DND-41 (cell line): ENCODE data around the gene NAPB.

Source experiments
- ATAC-seq: fragments of 200-7000 bp; cut with Tn5 transposase; 3 replicates; pipeline ENCODE4 v1.9.1; 2021; ENCODE audit warnings: low read depth; ENCODE audit not compliant: insufficient read depth
- DNase-seq: peaks from one replicate; pipeline ENCODE4 v3.0.0-alpha.2; 2020
- H2AFZ ChIP-seq: 2 replicates; pipeline ENCODE4 v1.6.0; 2012; ENCODE audit warnings: low read depth, low read length
- H3K27ac ChIP-seq: 2 replicates; pipeline ENCODE4 v1.5.1; 2012; ENCODE audit warnings: low read length, inconsistent platforms
- H3K27me3 ChIP-seq: fragments of 200-600 bp; sonication (generic); 2 replicates; pipeline ENCODE4 v1.6.0; 2012; ENCODE audit warnings: low read length, mild to moderate bottlenecking, inconsistent platforms; ENCODE audit not compliant: insufficient read depth, poor library complexity
- H3K36me3 ChIP-seq: 2 replicates; pipeline ENCODE4 v1.5.1; 2012; ENCODE audit warnings: low read length, inconsistent platforms; ENCODE audit not compliant: insufficient read depth
- H3K4me1 ChIP-seq: 2 replicates; pipeline ENCODE4 v1.5.1; 2012; ENCODE audit warnings: mild to moderate bottlenecking, low read length; ENCODE audit not compliant: insufficient read depth
- H3K4me2 ChIP-seq: 2 replicates; pipeline ENCODE4 v1.6.0; 2012; ENCODE audit warnings: mild to moderate bottlenecking, moderate library complexity, low read length, inconsistent platforms; ENCODE audit not compliant: insufficient read depth
- H3K4me3 ChIP-seq, 2 experiments: fragments of 200-600 bp in 1 of 2; shearing (Covaris generic) in 1 of 2; 2 replicates each; pipeline ENCODE4 v1.5.1; 2012 to 2016; ENCODE audit warnings: inconsistent platforms in 2 of 2, low read length in 2 of 2, mild to moderate bottlenecking in 2 of 2, low read depth in 1 of 2, moderate library complexity in 1 of 2
- H3K79me2 ChIP-seq: 2 replicates; pipeline ENCODE4 v1.6.0; 2012; ENCODE audit warnings: low read length, inconsistent platforms; ENCODE audit not compliant: insufficient read depth
- H3K9ac ChIP-seq: 2 replicates; pipeline ENCODE4 v1.6.0; 2012; ENCODE audit warnings: low read depth, mild to moderate bottlenecking, inconsistent platforms, low read length, moderate library complexity
- H3K9me3 ChIP-seq: 2 replicates; pipeline ENCODE4 v1.5.1; 2012; ENCODE audit warnings: low read length, moderate library complexity, mild to moderate bottlenecking, inconsistent platforms; ENCODE audit not compliant: insufficient read depth, severe bottlenecking
- H4K20me1 ChIP-seq: 2 replicates; pipeline ENCODE4 v1.6.0; 2012; ENCODE audit warnings: low read length; ENCODE audit not compliant: insufficient read depth
- CTCF ChIP-seq: IDR thresholded peaks from 2 replicates; pipeline ENCODE4 v1.5.1; 2012; ENCODE audit warnings: borderline replicate concordance, low read length, moderate library complexity, mild to moderate bottlenecking; ENCODE audit not compliant: poor library complexity, severe bottlenecking; ENCODE audit errors: extremely low read depth
- EZH2 ChIP-seq: IDR thresholded peaks from 3 replicates; pipeline ENCODE4 v1.6.1; 2012; ENCODE audit warnings: borderline replicate concordance, low read depth, mild to moderate bottlenecking, moderate library complexity, low read length, inconsistent platforms; ENCODE audit not compliant: severe bottlenecking

Gene NAPB

GRCh38 chr20:23397961-23398360 lies 23.3 kb downstream of the NAPB start:
- H3K4me1 ChIP-seq = no peaks in the 10 kb centered on the region
- H3K36me3 ChIP-seq = peaks cover 40% of the 10 kb centered on the region
- no peak overlapping the region for H3K4me3 ChIP-seq
- H3K9ac ChIP-seq = no peak overlapping the region
- H3K79me2 ChIP-seq = peaks cover 10% of the 10 kb centered on the region
- no peaks in the 10 kb centered on the region for H3K9me3 ChIP-seq
- peaks cover 9% of the 10 kb centered on the region; the same call in 1 of the 2 replicates for H4K20me1 ChIP-seq
- no peak for TF ChIP-seq CTCF
- TF ChIP-seq EZH2 = no peak
- no peak for ATAC-seq
- H3K27ac ChIP-seq = no peak overlapping the region
- no peak overlapping the region for H2AFZ ChIP-seq
- no peaks in the 10 kb centered on the region for H3K27me3 ChIP-seq
- DNase-seq = no peak
- H3K4me2 ChIP-seq = no peak overlapping the region

- DNase-seq (no peak), ATAC-seq (no peak)
- Histone ChIP-seq H3K27ac (no peak overlapping the region), H3K27me3 (no peaks in the 10 kb centered on the region), H3K4me3 (no peak overlapping the region), H3K79me2 (peaks cover 10% of the 10 kb centered on the region), H3K9me3 (no peaks in the 10 kb centered on the region), H3K9ac (no peak overlapping the region), H3K36me3 (peaks cover 48% of the 10 kb centered on the region), H3K4me1 (no peaks in the 10 kb centered on the region), H2AFZ (no peak overlapping the region), H4K20me1 (peaks cover 9% of the 10 kb centered on the region; the same call in 1 of the 2 replicates), H3K4me2 (no peak overlapping the region)
- TF ChIP-seq EZH2 (no peak), CTCF (no peak)
Observed at GRCh38 chr20:23396950-23397627, 24.2 kb downstream of the NAPB start.

GRCh38 chr20:23393996-23394775 lies 27.1 kb downstream of the NAPB start:
- no peak for ATAC-seq
- Histone ChIP-seq H3K9me3 (no peaks in the 10 kb centered on the region), H3K79me2 (no peaks in the 10 kb centered on the region; the same call in 1 of the 2 replicates), H3K9ac (no peak overlapping the region), H3K4me3 (no peak overlapping the region), H2AFZ (no peak overlapping the region), H3K27me3 (no peaks in the 10 kb centered on the region), H4K20me1 (peaks cover 10% of the 10 kb centered on the region; the same call in 1 of the 2 replicates), H3K27ac (no peak overlapping the region), H3K4me2 (no peak overlapping the region), H3K4me1 (no peaks in the 10 kb centered on the region), H3K36me3 (peaks cover 60% of the 10 kb centered on the region)
- DNase-seq = no peak
- TF ChIP-seq EZH2 (no peak), CTCF (no peak)
